Astrocyte (in vitro differentiated cells and primary cell): ENCODE data around the gene SPDEF.

Source experiments
- EZH2 ChIP-seq: IDR thresholded peaks from 2 replicates; pipeline ENCODE4 v1.6.1; 2012; ENCODE audit warnings: mild to moderate bottlenecking, low read length, inconsistent platforms; ENCODE audit not compliant: insufficient read depth
- TF ChIP-seq, protein P1 (sequence below): IDR thresholded peaks from 2 replicates; pipeline ENCODE4 v1.5.1; 2011; ENCODE audit warnings: low read depth, mild to moderate bottlenecking, inconsistent platforms, low read length, moderate library complexity; ENCODE audit not compliant: insufficient read depth

DNA sequence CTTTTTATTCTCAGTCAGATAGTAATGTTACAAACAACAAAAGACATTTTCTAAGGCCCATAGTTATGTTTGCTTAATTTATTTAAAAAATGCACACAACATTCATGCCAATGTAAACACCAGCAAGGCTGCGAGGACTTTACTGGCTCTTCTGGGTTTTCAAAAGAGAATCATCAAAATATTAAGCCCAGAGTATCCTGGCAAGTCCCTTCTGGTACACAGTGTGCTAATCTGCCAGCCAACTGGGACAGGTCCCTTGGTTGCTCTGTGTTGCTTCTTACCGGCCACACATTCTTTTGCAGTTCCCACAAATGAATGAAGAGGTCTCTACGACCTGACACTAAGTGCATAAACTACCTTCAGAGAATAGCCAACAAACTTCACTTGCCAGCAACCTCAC lies 42.6 kb upstream of the SPDEF start:
- TF ChIP-seq, protein P1, sequence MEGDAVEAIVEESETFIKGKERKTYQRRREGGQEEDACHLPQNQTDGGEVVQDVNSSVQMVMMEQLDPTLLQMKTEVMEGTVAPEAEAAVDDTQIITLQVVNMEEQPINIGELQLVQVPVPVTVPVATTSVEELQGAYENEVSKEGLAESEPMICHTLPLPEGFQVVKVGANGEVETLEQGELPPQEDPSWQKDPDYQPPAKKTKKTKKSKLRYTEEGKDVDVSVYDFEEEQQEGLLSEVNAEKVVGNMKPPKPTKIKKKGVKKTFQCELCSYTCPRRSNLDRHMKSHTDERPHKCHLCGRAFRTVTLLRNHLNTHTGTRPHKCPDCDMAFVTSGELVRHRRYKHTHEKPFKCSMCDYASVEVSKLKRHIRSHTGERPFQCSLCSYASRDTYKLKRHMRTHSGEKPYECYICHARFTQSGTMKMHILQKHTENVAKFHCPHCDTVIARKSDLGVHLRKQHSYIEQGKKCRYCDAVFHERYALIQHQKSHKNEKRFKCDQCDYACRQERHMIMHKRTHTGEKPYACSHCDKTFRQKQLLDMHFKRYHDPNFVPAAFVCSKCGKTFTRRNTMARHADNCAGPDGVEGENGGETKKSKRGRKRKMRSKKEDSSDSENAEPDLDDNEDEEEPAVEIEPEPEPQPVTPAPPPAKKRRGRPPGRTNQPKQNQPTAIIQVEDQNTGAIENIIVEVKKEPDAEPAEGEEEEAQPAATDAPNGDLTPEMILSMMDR = no peak
- TF ChIP-seq EZH2 = no peak
